ENCODE results near the gene WWOX.

Gene WWOX

DNA sequence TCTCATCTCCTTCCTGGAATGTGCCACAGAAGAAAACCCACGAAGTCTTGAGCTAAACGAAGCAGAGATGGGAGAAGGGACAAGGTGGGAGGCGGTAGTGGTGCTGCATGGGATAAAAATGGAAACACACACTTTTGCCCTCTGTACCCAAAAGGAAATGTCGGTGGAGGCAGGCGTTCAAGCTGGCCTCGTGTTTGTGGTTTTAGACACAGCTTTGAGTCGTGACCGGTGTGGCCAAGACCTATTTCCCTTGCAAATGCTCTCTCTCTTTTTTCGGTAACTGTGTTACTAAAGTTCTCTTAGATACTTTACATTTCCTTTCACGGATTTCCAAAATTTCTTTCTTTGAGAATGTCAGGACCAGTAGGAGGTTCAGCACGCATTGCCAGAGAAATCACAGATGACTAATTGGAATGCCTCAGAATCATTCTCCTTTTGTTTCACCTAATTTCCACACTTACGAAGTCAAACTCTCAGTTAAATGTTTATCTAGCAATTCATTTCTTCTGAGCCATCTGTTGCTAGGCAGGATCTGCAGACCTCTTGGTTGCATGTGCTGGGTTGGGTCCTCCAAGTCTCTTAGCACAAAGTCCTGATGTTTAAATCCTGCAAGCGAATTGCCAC lies 1088.8 kb downstream of the WWOX start:
- DNase-seq (ENCODE audit: low read depth), result no peak
- H3K4me3 ChIP-seq (ENCODE audit: low read depth, low read length), result no peak overlapping the region
- TF ChIP-seq, protein P1, sequence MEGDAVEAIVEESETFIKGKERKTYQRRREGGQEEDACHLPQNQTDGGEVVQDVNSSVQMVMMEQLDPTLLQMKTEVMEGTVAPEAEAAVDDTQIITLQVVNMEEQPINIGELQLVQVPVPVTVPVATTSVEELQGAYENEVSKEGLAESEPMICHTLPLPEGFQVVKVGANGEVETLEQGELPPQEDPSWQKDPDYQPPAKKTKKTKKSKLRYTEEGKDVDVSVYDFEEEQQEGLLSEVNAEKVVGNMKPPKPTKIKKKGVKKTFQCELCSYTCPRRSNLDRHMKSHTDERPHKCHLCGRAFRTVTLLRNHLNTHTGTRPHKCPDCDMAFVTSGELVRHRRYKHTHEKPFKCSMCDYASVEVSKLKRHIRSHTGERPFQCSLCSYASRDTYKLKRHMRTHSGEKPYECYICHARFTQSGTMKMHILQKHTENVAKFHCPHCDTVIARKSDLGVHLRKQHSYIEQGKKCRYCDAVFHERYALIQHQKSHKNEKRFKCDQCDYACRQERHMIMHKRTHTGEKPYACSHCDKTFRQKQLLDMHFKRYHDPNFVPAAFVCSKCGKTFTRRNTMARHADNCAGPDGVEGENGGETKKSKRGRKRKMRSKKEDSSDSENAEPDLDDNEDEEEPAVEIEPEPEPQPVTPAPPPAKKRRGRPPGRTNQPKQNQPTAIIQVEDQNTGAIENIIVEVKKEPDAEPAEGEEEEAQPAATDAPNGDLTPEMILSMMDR (IDR thresholded peaks at IDR 0.05; ENCODE audit: control insufficient read depth, extremely low read depth, insufficient read depth), result no peak

DNA sequence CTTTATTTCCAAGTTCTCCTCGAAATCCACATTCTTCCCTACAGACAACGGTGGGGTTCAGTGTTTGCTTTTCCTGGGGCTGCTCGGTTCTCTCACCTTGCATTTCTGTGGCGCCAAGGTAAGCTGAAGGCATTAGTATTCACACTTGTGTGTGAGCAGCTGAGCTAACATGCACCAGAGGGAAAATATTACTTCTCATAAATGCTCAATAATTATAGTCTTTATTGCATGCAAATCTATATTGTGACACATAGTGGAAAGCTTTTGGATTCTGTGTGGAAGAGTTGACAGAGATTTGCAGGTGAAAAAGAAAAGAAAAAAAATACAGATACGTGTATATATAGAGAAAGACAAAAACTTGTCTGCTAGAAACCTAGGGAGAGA lies 1089.3 kb downstream of the WWOX start:
- no peak overlapping the region for H3K4me3 ChIP-seq (ENCODE audit: low read depth, low read length)
- DNase-seq (ENCODE audit: low read depth), result no peak
- TF ChIP-seq, protein P1 (IDR thresholded peaks at IDR 0.05; ENCODE audit: control insufficient read depth, extremely low read depth, insufficient read depth), result no peak

GRCh38 chr16:79190542-79190941 lies 1091.1 kb downstream of the WWOX start:
- DNase-seq (ENCODE audit: low read depth), result no peak
- H3K4me3 ChIP-seq (ENCODE audit: low read depth, low read length), result no peak overlapping the region
- TF ChIP-seq, protein P1 (IDR thresholded peaks at IDR 0.05; ENCODE audit: control insufficient read depth, extremely low read depth, insufficient read depth), result no peak

GRCh38 chr16:79191933-79192332 lies 1092.5 kb downstream of the WWOX start:
- H3K4me3 ChIP-seq (ENCODE audit: low read depth, low read length), result no peak overlapping the region
- TF ChIP-seq, protein P1 (IDR thresholded peaks at IDR 0.05; ENCODE audit: control insufficient read depth, extremely low read depth, insufficient read depth), result no peak
- DNase-seq (ENCODE audit: low read depth), result no peak

DNA sequence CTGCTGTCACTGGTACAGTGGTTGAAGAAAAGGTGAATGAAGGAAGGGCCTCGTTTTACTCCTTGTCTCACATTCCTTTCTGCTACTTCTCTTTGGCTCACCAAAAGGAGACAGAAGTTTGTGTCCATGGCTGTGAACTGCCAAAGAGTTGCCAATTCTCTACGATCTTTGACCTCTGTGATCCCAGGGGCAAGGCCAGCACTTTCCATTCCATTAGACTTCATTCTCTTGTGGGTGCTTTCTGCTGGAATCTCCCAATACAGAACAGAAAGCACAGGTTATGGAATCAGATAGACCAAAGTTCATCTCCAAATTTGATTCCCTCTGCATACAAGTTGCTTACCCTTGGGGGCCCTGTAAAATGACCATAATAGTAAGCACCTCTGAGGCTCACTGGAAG lies 1093.5 kb downstream of the WWOX start:
- DNase-seq (ENCODE audit: low read depth), result no peak
- no peak overlapping the region for H3K4me3 ChIP-seq (ENCODE audit: low read depth, low read length)
- TF ChIP-seq, protein P1 (IDR thresholded peaks at IDR 0.05; ENCODE audit: control insufficient read depth, extremely low read depth, insufficient read depth), result no peak

- TF ChIP-seq, protein P1 (IDR thresholded peaks at IDR 0.05; ENCODE audit: control insufficient read depth, extremely low read depth, insufficient read depth), result no peak
- no peak for DNase-seq (ENCODE audit: low read depth)
- H3K4me3 ChIP-seq (ENCODE audit: low read depth, low read length), result no peak overlapping the region
Observed at GRCh38 chr16:79194291-79194690, 1094.8 kb downstream of the WWOX start.

DNA sequence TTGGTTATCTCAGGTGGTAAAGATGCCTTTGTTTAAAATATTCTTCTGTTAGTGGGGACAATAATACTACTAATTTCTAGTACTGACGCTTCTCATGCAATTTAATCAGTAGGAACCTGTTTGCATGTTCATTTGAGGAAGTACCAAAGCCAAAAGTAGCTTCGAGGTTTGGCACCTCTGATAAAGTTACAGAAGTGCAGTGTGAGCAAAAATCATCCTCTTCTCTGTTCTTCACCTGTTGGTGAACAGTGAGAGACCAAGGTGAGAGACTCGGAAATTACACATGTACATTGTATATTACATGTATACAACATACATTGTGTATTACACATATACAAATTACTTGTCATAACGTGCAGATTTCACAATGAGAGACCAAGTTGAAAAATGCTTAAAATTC lies 1096.5 kb downstream of the WWOX start:
- no peak for DNase-seq (ENCODE audit: low read depth)
- no peak overlapping the region for H3K4me3 ChIP-seq (ENCODE audit: low read depth, low read length)
- TF ChIP-seq, protein P1 (IDR thresholded peaks at IDR 0.05; ENCODE audit: control insufficient read depth, extremely low read depth, insufficient read depth), result no peak

All from LNCaP clone FGC (cell line).